Loucy (cell line): ENCODE measurements around the gene CD4.

Source experiments
- H2AFZ ChIP-seq: fragments of 200-600 bp; sonication (generic); 2 replicates; pipeline ENCODE4 v1.6.0; 2016; ENCODE audit warnings: antibody characterized with exemption, mild to moderate bottlenecking, low read length, moderate library complexity
- H3F3A ChIP-seq: fragments of 200-600 bp; 2 replicates; pipeline ENCODE4 v1.6.0; 2016; ENCODE audit warnings: antibody characterized with exemption, low read depth, mild to moderate bottlenecking
- H3K27me3 ChIP-seq: fragments of 200-600 bp; sonication (generic); 2 replicates; pipeline ENCODE4 v1.6.1; 2014; ENCODE audit warnings: low read length, mild to moderate bottlenecking; ENCODE audit not compliant: insufficient read depth, poor library complexity, severe bottlenecking
- H3K36me3 ChIP-seq: fragments of 200-600 bp; sonication (generic); 2 replicates; pipeline ENCODE4 v1.6.1; 2016; ENCODE audit warnings: low read length; ENCODE audit not compliant: insufficient read depth
- H3K4me1 ChIP-seq: fragments of 200-600 bp; sonication (generic); 2 replicates; pipeline ENCODE4 v1.5.1; 2014; ENCODE audit warnings: low read length, mild to moderate bottlenecking; ENCODE audit not compliant: insufficient read depth, poor library complexity, severe bottlenecking
- H3K4me2 ChIP-seq: fragments of 200-600 bp; sonication (generic); 2 replicates; pipeline ENCODE4 v1.6.0; 2014; ENCODE audit warnings: antibody characterized with exemption, low read length, low read depth, mild to moderate bottlenecking; ENCODE audit not compliant: poor library complexity, severe bottlenecking
- H3K4me3 ChIP-seq: fragments of 200-600 bp; sonication (generic); 2 replicates; pipeline ENCODE4 v1.5.1; 2014; ENCODE audit warnings: low read length, mild to moderate bottlenecking, mixed read lengths; ENCODE audit not compliant: poor library complexity, severe bottlenecking
- H3K79me2 ChIP-seq: fragments of 200-600 bp; sonication (generic); 2 replicates; pipeline ENCODE4 v1.6.1; 2014; ENCODE audit warnings: low read length; ENCODE audit not compliant: insufficient read depth
- H3K9ac ChIP-seq: fragments of 200-600 bp; sonication (generic); 2 replicates; pipeline ENCODE4 v1.6.0; 2014; ENCODE audit warnings: mild to moderate bottlenecking, low read depth, low read length, moderate library complexity; ENCODE audit not compliant: poor library complexity, severe bottlenecking
- H3K9me2 ChIP-seq: fragments of 200-600 bp; sonication (generic); replicated peaks from 2 replicates; pipeline ENCODE4 v1.6.1; 2016; ENCODE audit warnings: low read depth, low read length, mixed read lengths
- H3K9me3 ChIP-seq: fragments of 200-600 bp; sonication (generic); 2 replicates; pipeline ENCODE4 v1.6.1; 2014; ENCODE audit warnings: mild to moderate bottlenecking, antibody characterized with exemption, low read length, low read depth; ENCODE audit not compliant: insufficient read depth
- H4K20me1 ChIP-seq: fragments of 200-600 bp; sonication (generic); 2 replicates; pipeline ENCODE4 v1.6.0; 2014; ENCODE audit warnings: antibody characterized with exemption, low read length, mild to moderate bottlenecking; ENCODE audit not compliant: insufficient read depth, poor library complexity, severe bottlenecking
- CTCF ChIP-seq: fragments of 200-600 bp; sonication (generic); conservative IDR thresholded peaks from 2 replicates; pipeline ENCODE4 v1.5.1; 2014; ENCODE audit warnings: mild to moderate bottlenecking, antibody characterized with exemption, low read length
- EZH2phosphoT487 ChIP-seq: fragments of 200-600 bp; IDR thresholded peaks from 2 replicates; pipeline ENCODE4 v1.6.1; 2018; ENCODE audit warnings: antibody characterized with exemption, mild to moderate bottlenecking, moderate library complexity, borderline replicate concordance

The CD4 gene

GRCh38 chr12:6784761-6785160 is 4.6 kb upstream of the CD4 start:
- Histone ChIP-seq H3K4me1 (peaks cover 15% of the 10 kb centered on the region), H4K20me1 (no peaks in the 10 kb centered on the region), H3F3A (no peaks in the 10 kb centered on the region), H3K9me2 (no peaks in the 10 kb centered on the region), H3K4me2 (no peak overlapping the region), H3K4me3 (no peak overlapping the region), H3K27me3 (no peaks in the 10 kb centered on the region), H3K9ac (no peak overlapping the region), H3K36me3 (no peaks in the 10 kb centered on the region), H2AFZ (no peak overlapping the region), H3K9me3 (no peaks in the 10 kb centered on the region), H3K79me2 (no peaks in the 10 kb centered on the region)
- no peak for TF ChIP-seq CTCF
- TF ChIP-seq EZH2phosphoT487: no peak

GRCh38 chr12:6786416-6787094 is 2.8 kb upstream of the CD4 start:
- TF ChIP-seq CTCF (no peak), EZH2phosphoT487 (no peak)
- Histone ChIP-seq H3F3A (no peaks in the 10 kb centered on the region), H3K9me2 (no peaks in the 10 kb centered on the region), H3K9ac (no peak overlapping the region), H3K36me3 (no peaks in the 10 kb centered on the region), H3K79me2 (no peaks in the 10 kb centered on the region), H2AFZ (peak overlapping the region; percentile 69), H3K4me2 (no peak overlapping the region), H4K20me1 (no peaks in the 10 kb centered on the region), H3K9me3 (no peaks in the 10 kb centered on the region), H3K4me1 (peaks cover 15% of the 10 kb centered on the region), H3K27me3 (no peaks in the 10 kb centered on the region), H3K4me3 (no peak overlapping the region)

- Histone ChIP-seq H4K20me1 (no peaks in the 10 kb centered on the region), H3K9me2 (no peaks in the 10 kb centered on the region), H3K9me3 (no peaks in the 10 kb centered on the region), H2AFZ (peak overlapping the region; percentile 69; the same call in 1 of the 2 replicates), H3K9ac (no peak overlapping the region), H3K4me2 (no peak overlapping the region), H3K79me2 (no peaks in the 10 kb centered on the region), H3F3A (no peaks in the 10 kb centered on the region), H3K36me3 (no peaks in the 10 kb centered on the region), H3K4me1 (peaks cover 22% of the 10 kb centered on the region), H3K27me3 (no peaks in the 10 kb centered on the region), H3K4me3 (no peak overlapping the region)
- TF ChIP-seq EZH2phosphoT487 (no peak), CTCF (no peak)
Measured at GRCh38 chr12:6787309-6787708, 2.0 kb upstream of the CD4 start.
